Lung (tissue), 12 donors: ENCODE data around the gene ZFP82. TPM values are rescaled to one million over a fixed set of nuclear protein-coding genes. Genes with fewer than 3 reads are reported as not detected.

Source experiments
- ATAC-seq: fragments of 200-7000 bp; cut with Tn5 transposase; one replicate; pipeline ENCODE4 v1.9.1; 2020; ENCODE audit warnings: moderate number of reproducible peaks; ENCODE audit not compliant: insufficient read depth, low FRiP score
- DNase-seq, 3 donors: peaks; one replicate each; pipeline ENCODE4 v3.0.0-alpha.2; 2013 to 2017
- H3K27ac ChIP-seq, 2 donors: one replicate each; pipeline ENCODE4 v1.5.1; 2013; ENCODE audit warnings: mild to moderate bottlenecking in 2 of 2, moderate library complexity in 2 of 2, control low read depth in 1 of 2, inconsistent platforms in 1 of 2, low read depth in 1 of 2, low read length in 1 of 2
- H3K27me3 ChIP-seq, 3 donors: one replicate each; pipeline ENCODE4 v1.5.1; 2013; ENCODE audit warnings: low read length in 2 of 3; ENCODE audit not compliant: control insufficient read depth in 3 of 3, insufficient read depth in 3 of 3
- H3K36me3 ChIP-seq, 4 donors: one replicate each; pipeline ENCODE4 v1.5.1; 2013; ENCODE audit warnings: low read length in 4 of 4, mild to moderate bottlenecking in 1 of 4, moderate library complexity in 1 of 4; ENCODE audit not compliant: control insufficient read depth in 4 of 4, insufficient read depth in 4 of 4
- H3K4me1 ChIP-seq, 5 donors: one replicate each; pipeline ENCODE4 v1.5.1; 2013; ENCODE audit warnings: low read length in 5 of 5, mild to moderate bottlenecking in 2 of 5, moderate library complexity in 1 of 5; ENCODE audit not compliant: control insufficient read depth in 5 of 5, insufficient read depth in 5 of 5
- H3K4me3 ChIP-seq: one replicate; pipeline ENCODE4 v1.5.1; 2013; ENCODE audit warnings: mild to moderate bottlenecking, control low read depth, moderate library complexity
- H3K9ac ChIP-seq, 2 donors: one replicate each; pipeline ENCODE4 v1.5.1; 2013; ENCODE audit warnings: low read length in 2 of 2, control low read depth in 1 of 2; ENCODE audit not compliant: insufficient read depth in 1 of 2
- H3K9me3 ChIP-seq, 4 donors: one replicate each; pipeline ENCODE4 v1.5.1; 2013; ENCODE audit warnings: low read length in 3 of 4, mild to moderate bottlenecking in 1 of 4, moderate library complexity in 1 of 4; ENCODE audit not compliant: control insufficient read depth in 4 of 4, insufficient read depth in 3 of 4
- CTCF ChIP-seq: IDR thresholded peaks from 2 replicates; pipeline ENCODE4 v1.5.1; 2012; ENCODE audit warnings: mild to moderate bottlenecking; ENCODE audit errors: control extremely low read depth, extremely low read depth
- WGBS, 2 donors: extraction: QIAGEN DNeasy Blood & Tissue Kit; methylation state at CpG; one replicate each; pipeline ENCODE4 v1.1.7; 2013; 5-methylcytosine and 5-hydroxymethylcytosine counted together
- polyA plus RNA-seq, 2 donors: library from polyadenylated mRNA; stranded (reverse); fragments of 200-250 nt; gene quantifications; one replicate each; pipeline ENCODE4 v1.2.1, GENCODE V29; 2013
- total RNA-seq, 2 donors: library from RNA; depleted of rRNA in 1 of 2; stranded (reverse); fragments of >200 nt in 1 of 2; gene quantifications; one replicate each; pipeline ENCODE4 v1.2.1, GENCODE V29; 2014 to 2021
- donor health status: control.
- donor health status: control.
- donor health status: Bipolar disorder and iron deficiency.
- donor health status: healthy.
- donor health status: DM: yes; HTN: yes; CAD: no.

Gene ZFP82
- total and polyA plus RNA-seq, 4 donors, result 1.5 to 11.5 (median 3.0) TPM

GRCh38 chr19:36398571-36398970, 19.9 kb downstream of the ZFP82 start:
- ATAC-seq (no peak), DNase-seq (no peak)
- peaks cover 7 to 71% (median 40%) of the 10 kb centered on the region in 4 donors for H3K36me3 ChIP-seq
- H3K27me3 ChIP-seq, result no peaks in the 10 kb centered on the region
- 47 to 76% methylated on average over 3 of the region's 3 CpGs for WGBS, 2 donors
- no peak overlapping the region for H3K9ac ChIP-seq
- no peak overlapping the region for H3K27ac ChIP-seq
- TF ChIP-seq CTCF, result no peak
- H3K9me3 ChIP-seq, result peaks cover 8 to 27% (median 20%) of the 10 kb centered on the region in 4 donors
- H3K4me3 ChIP-seq, result no peak overlapping the region
- H3K4me1 ChIP-seq, result no peaks in the 10 kb centered on the region

DNA sequence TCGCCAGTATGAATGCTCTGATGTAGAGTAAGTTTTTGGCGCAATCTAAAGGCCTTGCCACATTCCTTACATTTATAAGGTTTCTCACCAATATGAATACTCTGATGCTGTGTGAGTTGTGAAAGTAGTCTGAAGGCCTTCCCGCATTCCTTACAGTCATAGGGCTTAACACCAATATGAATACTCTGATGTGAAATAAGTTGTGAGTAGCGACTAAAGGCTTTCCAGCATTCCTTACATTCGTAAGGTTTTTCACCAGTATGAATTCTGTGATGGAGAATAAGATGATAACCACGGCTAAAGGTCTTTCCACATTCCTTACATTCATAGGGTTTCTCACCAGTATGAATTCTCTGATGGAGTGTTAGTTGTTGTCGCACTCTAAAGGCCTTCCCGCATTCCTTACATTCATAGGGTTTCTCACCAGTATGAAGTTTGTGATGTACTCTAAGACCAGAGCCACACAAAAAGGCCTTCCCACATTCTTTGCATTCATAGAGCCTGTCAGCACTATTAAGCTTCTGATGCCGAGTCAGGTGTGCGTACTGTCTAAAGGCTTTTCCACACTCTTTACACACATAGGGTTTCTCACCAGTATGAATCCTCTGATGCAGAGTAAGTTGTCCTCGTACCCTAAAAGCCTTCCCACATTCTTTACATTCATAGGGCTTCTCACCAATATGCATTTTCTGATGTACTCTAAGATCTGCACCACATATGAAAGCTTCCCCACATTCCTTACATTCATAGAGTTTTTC, 25.3 kb downstream of the ZFP82 start:
- Histone ChIP-seq H3K9ac (no peak overlapping the region), H3K27me3 (peaks cover 0 to 2% (median 0%) of the 10 kb centered on the region in 3 donors), H3K9me3 (peaks cover 27 to 51% (median 33%) of the 10 kb centered on the region in 4 donors), H3K27ac (no peak overlapping the region), H3K36me3 (peaks cover 11 to 49% (median 37%) of the 10 kb centered on the region in 4 donors), H3K4me1 (no peaks in the 10 kb centered on the region), H3K4me3 (no peak overlapping the region)
- DNase-seq, result no peak
- TF ChIP-seq CTCF, result no peak
- no peak for ATAC-seq
- 97 to 98% methylated on average over 11 of the region's 11 CpGs for WGBS, 2 donors

DNA sequence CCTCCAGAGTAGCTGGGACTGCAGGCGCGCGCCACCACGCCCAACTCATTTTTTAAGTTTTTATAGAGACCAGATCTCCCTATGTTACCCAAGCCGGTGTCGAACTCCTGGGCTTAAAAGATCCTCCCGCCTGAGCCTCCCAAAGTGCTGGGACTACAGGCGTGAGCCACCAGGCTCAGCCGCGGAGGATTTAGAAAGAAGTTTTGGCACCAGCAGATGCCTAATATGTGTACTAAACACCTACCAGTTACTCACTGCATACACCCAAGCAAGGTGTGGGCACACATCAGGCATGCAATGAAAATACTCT, 39.0 kb downstream of the ZFP82 start:
- Histone ChIP-seq H3K27me3 (no peaks in the 10 kb centered on the region), H3K36me3 (peaks cover 0 to 3% (median 0%) of the 10 kb centered on the region in 4 donors), H3K9me3 (peaks cover 0 to 4% (median 0%) of the 10 kb centered on the region in 4 donors), H3K9ac (peak overlapping the region in 1 of 2 donors; percentile 79), H3K27ac (no peak overlapping the region), H3K4me3 (peak overlapping the region; percentile 81), H3K4me1 (peaks cover 0 to 13% (median 6%) of the 10 kb centered on the region in 5 donors)
- WGBS, 2 donors, result 62 to 69% methylated on average over 10 of the region's 10 CpGs
- TF ChIP-seq CTCF, result no peak
- DNase-seq, result no peak
- ATAC-seq, result no peak
